ENCODE measurements around the gene GID4.

The GID4 gene

GRCh38 chr17:18016426-18016825 is 22.8 kb upstream of the GID4 start:
- TF ChIP-seq CTCF (conservative IDR thresholded peaks at IDR 0.05; ENCODE audit: low read depth, low read length): no peak
- H3K4me3 ChIP-seq (ENCODE audit: low read depth, low read length): no peak overlapping the region
- DNase-seq (ENCODE audit: low read depth): no peak

GRCh38 chr17:18017958-18018357 is 21.2 kb upstream of the GID4 start:
- peak; percentile 64 for DNase-seq (ENCODE audit: low read depth)
- no peak overlapping the region for H3K4me3 ChIP-seq (ENCODE audit: low read depth, low read length)
- TF ChIP-seq CTCF (conservative IDR thresholded peaks at IDR 0.05; ENCODE audit: low read depth, low read length): no peak

DNA sequence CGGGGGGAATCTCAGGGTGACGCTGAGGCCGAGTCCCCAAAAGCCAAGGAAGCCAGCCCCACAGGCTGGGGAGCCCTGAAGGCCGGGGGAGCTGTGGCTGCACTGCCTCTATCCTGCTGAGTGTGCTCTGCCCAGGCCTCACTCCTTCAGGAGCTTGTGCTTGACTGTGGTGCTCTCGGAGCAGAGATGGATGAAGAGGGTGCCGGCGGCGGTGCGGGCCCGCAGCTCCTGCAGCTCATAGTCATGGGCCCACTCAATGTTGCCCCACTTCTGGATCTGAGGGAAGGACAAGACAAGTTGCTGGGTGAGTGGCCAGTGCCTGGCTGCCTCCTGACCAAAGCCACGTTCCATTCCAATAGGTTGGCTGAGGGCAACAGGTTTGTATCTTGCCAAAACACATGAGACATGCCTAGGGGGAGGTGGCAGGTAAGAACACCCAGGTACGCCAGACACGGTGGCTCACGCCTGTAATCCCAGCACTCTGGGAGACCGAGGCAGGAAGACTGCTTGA is 20.7 kb upstream of the GID4 start:
- TF ChIP-seq CTCF (conservative IDR thresholded peaks at IDR 0.05; ENCODE audit: low read depth, low read length): no peak
- no peak overlapping the region for H3K4me3 ChIP-seq (ENCODE audit: low read depth, low read length)
- DNase-seq (ENCODE audit: low read depth): no peak

DNA sequence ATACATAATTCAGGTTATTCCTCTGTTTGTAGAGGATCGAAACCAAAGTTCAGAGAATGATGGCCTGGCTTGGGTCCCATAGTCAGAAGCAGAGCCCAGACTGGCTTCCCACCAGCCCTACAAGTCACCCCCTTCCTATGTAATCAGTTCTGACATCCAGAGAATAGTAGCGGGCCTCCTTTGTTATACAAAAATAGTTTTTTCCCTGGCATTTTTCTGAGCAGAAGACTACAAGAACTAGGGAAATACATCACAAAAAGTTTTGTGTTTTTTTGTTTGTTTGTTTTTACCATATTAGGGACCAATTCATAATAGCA is 19.4 kb upstream of the GID4 start:
- no peak for DNase-seq (ENCODE audit: low read depth)
- TF ChIP-seq CTCF (conservative IDR thresholded peaks at IDR 0.05; ENCODE audit: low read depth, low read length): no peak
- H3K4me3 ChIP-seq (ENCODE audit: low read depth, low read length): no peak overlapping the region

GRCh38 chr17:18020971-18021370 is 18.2 kb upstream of the GID4 start:
- no peak for TF ChIP-seq CTCF (conservative IDR thresholded peaks at IDR 0.05; ENCODE audit: low read depth, low read length)
- no peak for DNase-seq (ENCODE audit: low read depth)
- no peak overlapping the region for H3K4me3 ChIP-seq (ENCODE audit: low read depth, low read length)

DNA sequence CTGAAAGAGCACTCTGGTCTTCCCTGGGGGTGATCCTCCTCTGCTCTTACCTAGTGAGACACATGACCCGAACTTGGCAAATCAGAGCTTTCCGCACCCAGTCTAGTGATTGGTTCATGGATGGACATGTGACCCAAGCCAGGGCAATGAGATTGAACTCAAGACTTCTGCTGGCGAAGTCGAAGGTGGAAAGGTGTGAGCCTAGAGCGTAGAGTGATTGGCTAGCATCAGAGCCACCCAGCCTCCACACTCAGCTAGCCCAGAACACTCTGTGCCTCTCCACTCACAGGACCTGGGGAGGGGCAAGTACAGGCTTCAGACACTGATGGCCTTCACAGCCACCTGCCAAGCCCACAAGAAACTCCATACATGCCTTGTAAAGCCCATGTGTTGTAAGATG is 17.8 kb upstream of the GID4 start:
- TF ChIP-seq CTCF (conservative IDR thresholded peaks at IDR 0.05; ENCODE audit: low read depth, low read length): no peak
- H3K4me3 ChIP-seq (ENCODE audit: low read depth, low read length): no peak overlapping the region
- no peak for DNase-seq (ENCODE audit: low read depth)

DNA sequence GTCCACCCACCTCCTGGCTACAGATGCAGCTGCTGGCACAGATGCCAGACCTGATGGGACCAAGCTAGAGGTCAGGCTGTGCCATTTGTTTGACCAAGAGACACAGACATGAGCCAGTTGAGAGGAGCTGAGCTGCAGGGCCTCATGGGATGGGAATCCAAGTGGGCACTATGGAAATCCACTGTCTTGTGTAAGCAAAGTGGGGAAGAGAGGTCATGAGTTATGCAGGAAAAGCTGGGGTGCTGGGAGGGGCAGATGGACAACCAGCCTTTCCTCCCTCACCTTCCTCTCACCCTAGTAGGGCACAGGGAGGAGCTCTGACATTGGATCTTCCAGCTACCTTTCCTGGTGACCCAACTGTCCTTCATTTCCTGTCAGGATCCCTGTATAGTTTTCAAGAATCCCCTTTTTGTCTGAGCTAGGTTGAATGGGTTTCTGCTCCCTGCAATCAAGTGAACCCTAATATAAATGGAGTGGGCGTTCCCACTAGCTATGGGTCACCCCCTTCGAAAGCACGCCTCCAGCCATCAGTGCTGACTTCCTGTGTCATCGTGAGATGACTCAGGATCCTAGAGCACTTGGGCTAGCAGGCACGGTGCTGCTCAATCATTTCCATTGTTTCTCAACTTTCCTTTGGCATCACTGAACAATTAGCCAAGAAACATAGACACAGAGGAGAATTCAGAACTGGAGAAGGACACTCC is 13.8 kb upstream of the GID4 start:
- no peak overlapping the region for H3K4me3 ChIP-seq (ENCODE audit: low read depth, low read length)
- no peak for DNase-seq (ENCODE audit: low read depth)
- no peak for TF ChIP-seq CTCF (conservative IDR thresholded peaks at IDR 0.05; ENCODE audit: low read depth, low read length)
